ENCODE results near the gene ABLIM1.

ABLIM1 gene

GRCh38 chr10:114573330-114574045 is 84.6 kb downstream of the ABLIM1 start:
- DNase-seq, result no peak

- DNase-seq, result peak; percentile 33
Measured at GRCh38 chr10:114571316-114571999, 86.6 kb downstream of the ABLIM1 start.

DNA sequence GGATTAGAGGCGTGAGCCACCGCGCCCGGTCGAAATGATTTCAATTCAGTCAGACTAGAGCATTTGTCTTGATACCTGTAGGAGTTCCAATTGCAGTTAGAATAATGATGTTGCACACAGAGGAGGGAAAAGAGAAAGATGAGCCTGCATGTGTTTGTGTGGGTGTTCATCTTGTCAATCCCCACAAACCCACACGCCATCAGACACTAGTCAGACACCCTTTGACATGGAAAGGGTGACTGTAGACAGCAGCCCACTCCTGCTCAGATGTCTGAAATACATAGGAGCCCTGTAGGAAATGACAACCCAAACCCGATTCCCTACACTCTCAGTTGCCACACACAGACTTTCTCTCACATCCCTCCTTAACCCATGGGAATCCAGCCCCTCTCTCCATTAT is 92.0 kb downstream of the ABLIM1 start:
- no peak for DNase-seq

- no peak for DNase-seq
Measured at GRCh38 chr10:114565066-114565465, 93.0 kb downstream of the ABLIM1 start.

- no peak for DNase-seq
Measured at GRCh38 chr10:114561008-114561523, 97.0 kb downstream of the ABLIM1 start.

DNA sequence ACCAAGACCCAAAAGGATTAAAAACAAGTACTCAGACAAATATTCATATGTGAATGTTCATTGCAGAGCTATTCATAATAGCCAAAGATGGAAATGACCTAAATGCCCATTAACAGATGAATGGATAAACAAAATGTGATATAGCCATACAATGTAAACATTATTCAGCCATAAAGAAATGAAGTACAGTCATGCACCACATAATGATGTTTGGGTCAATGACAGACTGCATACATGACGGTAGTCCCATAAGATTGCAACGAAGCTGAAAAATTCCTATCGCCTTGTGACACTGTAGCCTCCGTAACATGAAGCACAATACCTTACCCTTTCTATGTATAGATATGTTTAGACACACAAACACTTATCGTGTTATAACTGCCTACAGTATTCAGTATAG is 97.9 kb downstream of the ABLIM1 start:
- DNase-seq, result no peak

DNA sequence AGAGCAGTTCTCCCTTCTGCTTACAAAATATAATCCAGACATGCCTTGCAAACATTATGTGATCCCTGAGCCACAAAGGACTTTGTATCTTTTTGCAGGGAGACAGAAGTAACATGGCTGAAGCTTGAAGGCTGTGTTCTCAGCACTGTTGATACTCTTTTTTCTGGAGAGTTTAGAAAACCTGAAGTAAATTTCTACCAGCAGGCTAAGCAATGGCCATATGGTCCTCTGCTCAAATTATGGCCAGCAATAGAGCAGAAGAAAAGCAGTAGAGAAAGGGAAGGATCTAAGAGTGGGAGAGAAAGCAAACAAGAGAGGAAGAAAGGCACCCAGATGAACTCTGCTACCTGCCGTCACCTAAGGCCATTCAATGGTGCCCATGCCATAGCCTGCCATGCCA is 98.4 kb downstream of the ABLIM1 start:
- no peak for DNase-seq

- DNase-seq, result no peak
Measured at GRCh38 chr10:114557854-114558253, 100.2 kb downstream of the ABLIM1 start.

DNA sequence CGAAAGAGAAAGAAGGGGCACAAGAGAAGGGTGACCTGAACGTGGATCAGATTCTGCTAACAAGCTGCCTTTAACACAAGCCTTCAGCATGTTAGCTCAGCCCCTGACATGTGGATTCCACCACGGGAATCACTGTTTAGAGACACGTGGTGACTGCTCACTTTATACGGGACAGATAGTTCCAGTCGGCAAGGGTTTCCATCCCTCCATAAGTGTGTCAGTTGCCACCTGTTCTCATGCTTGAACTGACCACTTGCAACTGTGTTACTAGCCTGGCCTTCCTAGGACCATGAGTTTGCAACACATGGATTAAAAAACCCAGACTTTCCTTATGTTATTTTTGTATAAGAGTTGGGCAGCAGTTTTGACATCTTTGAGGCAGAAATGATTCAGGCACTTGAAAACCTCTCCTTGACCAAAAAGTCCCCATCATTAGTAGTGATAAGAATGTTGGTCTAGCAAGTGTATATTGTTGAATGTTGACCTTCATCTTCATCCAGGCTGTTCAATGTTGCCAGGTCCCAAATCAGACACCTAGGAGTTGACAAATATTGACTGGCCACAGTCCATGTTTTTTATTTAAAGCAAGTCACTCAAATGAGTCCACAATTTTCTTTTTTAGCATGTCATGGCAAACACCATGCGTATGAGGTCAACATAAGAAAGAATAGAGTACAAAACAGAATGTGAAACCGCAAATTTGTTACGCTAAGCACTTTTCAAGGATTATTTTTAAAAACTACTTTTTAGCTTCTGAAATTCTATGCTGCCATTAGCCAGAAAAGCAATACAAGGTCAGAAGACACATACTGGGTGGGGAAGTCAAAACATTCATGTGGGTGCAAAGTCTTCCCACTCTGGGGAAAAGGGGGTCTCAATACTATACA is 101.6 kb downstream of the ABLIM1 start:
- no peak for DNase-seq

DNA sequence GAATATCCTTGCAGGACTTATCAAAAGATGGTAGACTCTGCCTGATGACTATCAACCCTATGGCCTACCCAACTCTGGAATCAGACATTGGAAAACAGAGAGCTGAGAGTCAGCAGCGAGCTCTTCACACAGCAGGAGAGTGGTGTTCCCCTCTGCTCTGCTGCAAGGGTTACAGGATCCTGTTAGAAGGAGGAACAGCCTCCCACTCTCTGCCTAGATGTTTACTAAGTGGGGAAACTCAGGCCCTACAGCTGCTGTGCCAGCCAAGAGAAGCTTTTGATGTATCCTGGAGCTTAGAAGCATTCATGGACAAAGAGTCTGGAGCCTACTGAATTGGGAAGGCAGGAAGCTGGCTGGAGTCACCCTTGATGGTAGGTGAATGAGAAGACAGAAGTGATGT is 104.6 kb downstream of the ABLIM1 start:
- DNase-seq, result no peak

DNA sequence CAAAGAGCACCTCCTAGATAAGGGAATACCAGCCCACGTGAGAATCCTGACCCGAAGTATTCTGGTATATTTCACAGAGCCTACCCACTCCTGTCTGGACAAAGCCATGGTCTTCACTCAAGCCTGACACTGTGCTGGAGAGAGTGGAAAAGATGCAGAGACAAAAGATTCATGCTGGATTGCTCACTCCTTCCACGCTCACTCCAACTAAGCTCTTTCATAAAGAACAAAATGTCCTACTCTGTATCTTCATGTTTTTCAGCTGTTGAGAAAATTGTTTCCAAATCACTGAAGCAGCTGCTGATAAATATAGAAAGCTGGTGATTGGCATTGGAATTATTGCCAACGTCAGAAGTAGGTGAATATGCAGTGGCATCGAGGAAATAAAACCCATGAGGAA is 106.0 kb downstream of the ABLIM1 start:
- no peak for DNase-seq

DNA sequence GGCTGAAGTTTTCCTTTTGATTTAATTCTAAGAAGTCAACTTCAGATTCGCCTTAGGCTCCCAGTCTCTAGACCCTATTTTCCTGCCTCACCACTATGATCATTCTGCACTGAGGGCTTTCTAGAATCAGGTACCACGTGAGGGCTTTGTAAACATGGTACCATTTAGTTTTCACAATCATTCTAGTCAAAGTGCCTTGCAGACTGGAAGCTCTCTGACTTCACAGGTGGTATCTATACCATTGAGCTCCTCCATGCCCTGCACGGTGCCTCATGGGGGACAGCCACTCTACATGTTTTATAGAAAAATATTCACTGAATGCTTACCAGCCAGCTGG is 106.5 kb downstream of the ABLIM1 start:
- no peak for DNase-seq

- peak; percentile 94 for DNase-seq
Measured at GRCh38 chr10:114550756-114551635, 107.1 kb downstream of the ABLIM1 start.

DNA sequence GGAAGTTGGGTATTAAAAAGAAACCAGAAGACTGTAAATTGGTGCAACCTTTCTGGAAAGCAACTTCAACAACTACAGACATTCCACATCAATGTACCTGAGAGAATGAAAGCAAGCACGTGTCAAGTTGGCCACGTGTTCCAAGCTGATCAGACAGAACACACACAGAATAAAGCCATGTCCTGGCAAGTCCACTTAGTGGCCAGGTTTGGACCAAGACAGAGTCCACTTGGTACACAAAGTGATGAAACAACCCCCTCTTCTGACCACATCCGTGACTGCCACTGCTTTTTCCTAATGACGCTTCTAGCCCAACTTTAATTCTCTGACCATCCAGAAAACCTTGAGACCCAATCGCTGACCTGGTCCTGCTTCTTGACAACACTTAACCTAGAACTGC is 109.4 kb downstream of the ABLIM1 start:
- DNase-seq, result peak; percentile 21

DNA sequence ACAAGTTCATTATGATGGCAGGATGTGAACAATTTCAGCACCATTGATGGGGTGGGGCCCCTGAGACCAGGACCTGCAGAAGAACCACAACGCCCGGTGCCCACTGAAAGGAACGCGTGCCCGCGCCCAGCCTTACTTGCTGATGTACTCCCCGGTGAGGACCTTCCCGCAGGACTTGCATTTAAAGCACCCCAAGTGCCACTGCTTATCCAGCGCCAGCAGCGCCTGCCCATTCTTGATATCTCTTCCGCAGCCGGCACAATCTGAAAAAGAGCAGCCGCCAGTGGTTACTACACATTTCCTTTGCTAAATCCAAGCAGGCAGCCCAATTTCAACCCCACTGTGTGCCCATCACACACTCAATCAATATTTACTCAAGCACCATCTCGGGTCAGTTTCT is 110.6 kb downstream of the ABLIM1 start:
- no peak for DNase-seq

- DNase-seq, result no peak
Measured at GRCh38 chr10:114547056-114547455, 111.0 kb downstream of the ABLIM1 start.

- DNase-seq, result no peak
Measured at GRCh38 chr10:114545819-114546218, 112.3 kb downstream of the ABLIM1 start.

DNA sequence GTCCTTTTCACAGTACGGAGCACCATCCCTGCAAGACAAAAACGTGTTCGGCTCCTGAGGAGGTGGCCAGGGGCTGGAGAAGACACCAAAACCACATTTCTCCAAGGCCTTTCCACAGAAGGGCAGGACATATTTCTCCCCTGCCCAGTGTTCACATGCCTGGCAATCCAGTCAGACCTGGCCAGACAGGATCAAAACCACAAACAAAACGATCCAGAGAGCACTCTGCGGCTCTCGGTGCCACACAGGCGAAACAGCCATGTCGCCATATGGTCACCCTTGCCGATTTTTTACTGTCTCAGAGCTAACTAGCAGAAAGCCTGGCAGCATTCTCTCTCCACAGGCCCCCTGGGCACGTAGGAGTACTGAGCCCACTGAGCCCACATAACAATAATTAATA is 113.0 kb downstream of the ABLIM1 start:
- DNase-seq, result no peak

- no peak for DNase-seq
Measured at GRCh38 chr10:114544045-114544659, 113.9 kb downstream of the ABLIM1 start.

DNA sequence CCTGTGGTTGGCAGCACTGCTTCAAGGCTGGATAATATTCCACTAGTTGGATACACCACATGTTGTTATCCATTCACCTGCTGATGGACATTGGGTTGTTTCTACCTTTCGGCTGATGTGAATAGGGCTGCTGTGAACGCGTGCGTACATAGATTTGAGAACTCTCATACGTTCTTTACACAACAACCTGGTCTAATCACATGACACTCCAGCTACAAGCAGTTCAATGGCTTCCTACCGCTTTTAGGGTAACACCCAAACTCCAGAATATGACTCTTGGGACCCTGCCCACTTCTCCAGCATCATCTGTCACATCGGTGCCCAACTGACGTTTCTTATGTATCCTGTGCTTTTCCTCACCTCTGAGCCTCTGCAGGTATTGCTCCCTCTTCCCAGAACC is 114.6 kb downstream of the ABLIM1 start:
- DNase-seq, result no peak

DNA sequence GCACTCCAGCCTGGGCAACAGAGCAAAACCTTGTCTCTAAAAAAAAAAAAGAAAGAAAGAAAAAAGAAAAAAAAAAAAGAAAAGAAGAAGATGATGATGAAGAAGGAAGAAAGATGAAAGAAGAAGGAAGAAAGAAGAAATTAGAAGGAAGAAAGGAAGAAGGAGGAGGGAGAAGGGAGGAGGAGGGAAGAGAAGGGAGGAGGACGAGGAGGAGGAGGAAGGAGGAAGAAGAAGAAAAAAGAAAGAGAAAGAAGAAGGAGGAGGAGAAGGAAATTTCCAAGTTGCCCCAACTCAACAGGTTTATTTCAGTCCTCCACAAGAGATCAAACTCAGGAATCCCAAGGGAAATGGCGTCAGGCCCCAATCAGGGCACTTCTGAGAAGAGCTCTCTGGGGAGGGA is 115.7 kb downstream of the ABLIM1 start:
- DNase-seq, result no peak

DNA sequence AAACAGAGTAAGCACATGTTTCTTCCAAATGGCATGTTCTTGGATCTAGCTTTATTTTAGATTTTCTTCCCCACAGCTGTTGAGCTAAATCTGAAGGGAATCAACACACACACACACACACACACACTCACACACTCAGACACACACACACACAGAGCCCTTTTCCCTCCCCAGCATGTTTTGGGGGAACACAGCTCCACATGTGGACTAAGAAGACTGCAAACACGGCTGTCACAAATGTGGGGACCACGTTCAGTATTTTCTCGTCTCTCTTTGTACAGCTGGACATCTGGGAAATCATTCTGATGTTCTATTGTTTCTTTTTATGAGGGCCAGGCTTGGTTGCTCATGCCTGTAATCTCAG is 116.3 kb downstream of the ABLIM1 start:
- DNase-seq, result no peak
